H1 (cell line): Measurements from ENCODE around the gene MAGI2. TPM values are rescaled to one million over a fixed set of nuclear protein-coding genes. Genes with fewer than 3 reads are reported as not detected.
A peak's percentile ranks its signal among the peaks of the same experiment; 100 is the strongest.

Experiments
- CTCF ChIA-PET: fragments of 300-600 bp; sonication (Branson Sonifier 250); formaldehyde crosslinking; loops from one replicate; lab custom pipeline; 2021; ENCODE audit not compliant: partially characterized antibody; lab: Charles Lee
- POLR2A ChIA-PET: fragments of 300-600 bp; sonication (Branson Sonifier 250); formaldehyde crosslinking; loops from one replicate; lab custom pipeline; 2021; ENCODE audit warnings: inconsistent platforms; ENCODE audit not compliant: partially characterized antibody; lab: Charles Lee
- DNase-seq, 2 experiments: peaks; one replicate each; pipeline versions ENCODE4 v3.0.0 to v3.0.0-alpha.2; 2010 to 2022; ENCODE audit warnings: low spot score in 2 of 2, low read depth in 1 of 2, mixed read lengths in 1 of 2
- FAIRE-seq: peaks from 2 replicates; lab custom pipeline; 2011; peaks lifted over from hg19 to GRCh38; lab: Jason Lieb, UNC
- H2AFZ ChIP-seq: 2 replicates; pipeline ENCODE4 v1.8.1; 2012; ENCODE audit warnings: low read length, inconsistent platforms
- H2AK5ac ChIP-seq: 2 replicates; pipeline ENCODE4 v1.6.1; 2013; ENCODE audit warnings: low read depth, low read length
- H2BK120ac ChIP-seq: replicated peaks from 2 replicates; pipeline ENCODE3; 2013; ENCODE audit warnings: low read depth, low read length, inconsistent platforms
- H2BK12ac ChIP-seq: 2 replicates; pipeline ENCODE4 v1.6.1; 2013; ENCODE audit warnings: low read depth, low read length
- H2BK15ac ChIP-seq: 2 replicates; pipeline ENCODE4 v1.6.1; 2013; ENCODE audit warnings: low read length
- H2BK20ac ChIP-seq: 2 replicates; pipeline ENCODE4 v1.6.1; 2013; ENCODE audit warnings: low read length
- H2BK5ac ChIP-seq: 2 replicates; pipeline ENCODE4 v1.6.1; 2013; ENCODE audit warnings: low read depth, low read length
- H3K14ac ChIP-seq: 2 replicates; pipeline ENCODE4 v1.6.1; 2013; ENCODE audit warnings: inconsistent platforms; ENCODE audit not compliant: insufficient read length
- H3K18ac ChIP-seq: 2 replicates; pipeline ENCODE4 v1.6.1; 2013; ENCODE audit warnings: low read length; ENCODE audit errors: extremely low read depth
- H3K23ac ChIP-seq: 2 replicates; pipeline ENCODE4 v1.6.1; 2013; ENCODE audit warnings: inconsistent platforms; ENCODE audit not compliant: insufficient read length
- H3K23me2 ChIP-seq: 2 replicates; pipeline ENCODE4 v1.6.1; 2013; ENCODE audit warnings: low read depth, low read length
- H3K27ac ChIP-seq: 2 replicates; pipeline ENCODE4 v1.6.1; 2011; ENCODE audit warnings: low read depth, low read length, inconsistent platforms
- H3K27me3 ChIP-seq, 4 experiments: replicated peaks in 1 of 4; 1 replicate in 1 of 4; 2 replicates in 3 of 4; pipeline versions ENCODE4 v1.6.1 to v1.8.1; 2011 to 2013; ENCODE audit warnings: low read length in 3 of 4, mild to moderate bottlenecking in 3 of 4, inconsistent platforms in 2 of 4, mixed read lengths in 2 of 4, moderate library complexity in 1 of 4; ENCODE audit not compliant: control insufficient read depth in 3 of 4, insufficient read depth in 3 of 4; ENCODE audit errors: extremely low read depth in 1 of 4
- H3K36me3 ChIP-seq, 4 experiments: 2 replicates each; pipeline versions ENCODE4 v1.6.1 to v1.8.1; 2011 to 2013; ENCODE audit warnings: mild to moderate bottlenecking in 4 of 4, low read length in 3 of 4, moderate library complexity in 2 of 4, control low read depth in 1 of 4, inconsistent platforms in 1 of 4; ENCODE audit not compliant: insufficient read depth in 4 of 4, control insufficient read depth in 2 of 4
- H3K4ac ChIP-seq: replicated peaks from 2 replicates; pipeline ENCODE3; 2013; ENCODE audit warnings: low read length, low read depth, mixed read lengths, inconsistent platforms; ENCODE audit not compliant: insufficient read length
- H3K4me1 ChIP-seq, 4 experiments: replicated peaks in 1 of 4; 1 replicate in 1 of 4; 2 replicates in 3 of 4; pipeline versions ENCODE4 v1.6.1 to v1.8.1; 2011 to 2013; ENCODE audit warnings: low read length in 3 of 4, inconsistent platforms in 2 of 4, mixed read lengths in 1 of 4; ENCODE audit not compliant: insufficient read depth in 4 of 4, control insufficient read depth in 3 of 4
- H3K4me2 ChIP-seq, 2 experiments: 2 replicates each; pipeline versions ENCODE4 v1.6.1 to v1.8.1; 2011 to 2013; ENCODE audit warnings: low read depth in 2 of 2, low read length in 2 of 2, control low read depth in 1 of 2, inconsistent platforms in 1 of 2, mild to moderate bottlenecking in 1 of 2; ENCODE audit not compliant: insufficient read depth in 1 of 2
- H3K4me3 ChIP-seq, 4 experiments: fragments of 200-600, 300-600 bp in 1 of 4; sonication (generic), shearing (Covaris generic), sonication (Bioruptor Twin) in 1 of 4; 2 replicates each; pipeline versions ENCODE4 v1.5.1 to v1.8.1; 2011 to 2016; ENCODE audit warnings: low read length in 4 of 4, low read depth in 3 of 4, control low read depth in 2 of 4, inconsistent platforms in 2 of 4, mild to moderate bottlenecking in 2 of 4, mixed read lengths in 1 of 4, moderate library complexity in 1 of 4; ENCODE audit not compliant: insufficient read depth in 2 of 4; ENCODE audit errors: extremely low read depth in 1 of 4
- H3K56ac ChIP-seq: replicated peaks from 2 replicates; pipeline ENCODE3; 2013; ENCODE audit warnings: low read depth, mild to moderate bottlenecking, mixed read lengths, low read length, inconsistent platforms; ENCODE audit not compliant: insufficient read length
- H3K79me1 ChIP-seq: 2 replicates; pipeline ENCODE4 v1.6.1; 2013; ENCODE audit warnings: low read depth, low read length, control low read depth
- H3K79me2 ChIP-seq, 2 experiments: 2 replicates each; pipeline versions ENCODE4 v1.6.1 to v1.8.1; 2012 to 2013; ENCODE audit warnings: low read length in 2 of 2, mild to moderate bottlenecking in 2 of 2, inconsistent platforms in 1 of 2; ENCODE audit not compliant: insufficient read depth in 2 of 2, control insufficient read depth in 1 of 2
- H3K9ac ChIP-seq, 4 experiments: replicated peaks in 1 of 4; 1 replicate in 1 of 4; 2 replicates in 3 of 4; pipeline versions ENCODE4 v1.6.1 to v1.8.1; 2011 to 2013; ENCODE audit warnings: low read depth in 3 of 4, low read length in 3 of 4, control low read depth in 2 of 4, mild to moderate bottlenecking in 2 of 4, moderate library complexity in 2 of 4, inconsistent platforms in 1 of 4; ENCODE audit errors: extremely low read depth in 1 of 4
- H3K9me3 ChIP-seq, 2 experiments: 2 replicates each; pipeline versions ENCODE4 v1.6.1 to v1.8.1; 2012 to 2013; ENCODE audit warnings: mild to moderate bottlenecking in 2 of 2, moderate library complexity in 2 of 2, control low read depth in 1 of 2, inconsistent platforms in 1 of 2, low read depth in 1 of 2, low read length in 1 of 2, mixed read lengths in 1 of 2; ENCODE audit not compliant: insufficient read depth in 2 of 2
- H4K20me1 ChIP-seq, 2 experiments: replicated peaks in 1 of 2; 2 replicates each; pipeline versions ENCODE3 to v1.8.1; 2011 to 2013; ENCODE audit warnings: inconsistent platforms in 2 of 2, low read length in 2 of 2, mild to moderate bottlenecking in 1 of 2; ENCODE audit not compliant: insufficient read depth in 2 of 2, control insufficient read depth in 1 of 2
- H4K5ac ChIP-seq: 2 replicates; pipeline ENCODE4 v1.6.1; 2013; ENCODE audit warnings: low read length, low read depth, mixed read lengths, inconsistent platforms; ENCODE audit not compliant: insufficient read length
- H4K8ac ChIP-seq: 2 replicates; pipeline ENCODE4 v1.8.0; 2013; ENCODE audit warnings: mild to moderate bottlenecking, moderate library complexity, low read length, inconsistent platforms; ENCODE audit not compliant: insufficient read depth; ENCODE audit errors: extremely low read depth
- H4K91ac ChIP-seq: replicated peaks from 2 replicates; pipeline ENCODE3; 2013; ENCODE audit warnings: low read length, mixed read lengths, inconsistent platforms; ENCODE audit not compliant: insufficient read length
- KDM5A ChIP-seq: fragments of 200-600 bp; IDR thresholded peaks from 2 replicates; pipeline ENCODE4 v1.7.1; 2012; ENCODE audit warnings: mild to moderate bottlenecking, low read length, inconsistent platforms, mixed read lengths
- WGBS, 2 experiments: shearing (Covaris generic) in 1 of 2; methylation state at CpG; one replicate each; pipeline versions ENCODE4 v1.1.6 to v1.1.7; 2013 to 2015; ENCODE audit warnings: low lambda C conversion rate in 2 of 2, mixed read lengths in 2 of 2, inconsistent platforms in 1 of 2, low coverage in 1 of 2, missing lambda C conversion rate in 1 of 2; ENCODE audit not compliant: insufficient replicate concordance in 2 of 2, insufficient coverage in 1 of 2, insufficient read length in 1 of 2; ENCODE audit errors: extremely low coverage in 1 of 2, missing lambda C conversion rate in 1 of 2; 5-methylcytosine and 5-hydroxymethylcytosine counted together
- polyA plus RNA-seq, 7 experiments: library from polyadenylated mRNA; depleted of rRNA in 3 of 7; stranded (reverse) in 5 of 7; unstranded in 2 of 7; fragments of >200 nt in 5 of 7; fragments of 200-250 nt in 2 of 7; gene quantifications; 1 replicate in 5 of 7; 2 replicates in 1 of 7; 4 replicates in 1 of 7; pipeline versions ENCODE4 v1.2.1 to v1.2.3, GENCODE V29; 2011 to 2013; ENCODE audit warnings: missing spikeins in 2 of 7, mixed read lengths in 2 of 7
- total RNA-seq: library from RNA; stranded (reverse); fragmentation: NEBNext Ultra II Directional; extraction: Animal tissue kit (Norgen Biotek cat#: 25700); gene quantifications from 2 replicates; pipeline ENCODE4 v1.2.1, GENCODE V29; 2021

The MAGI2 gene
- total and polyA plus RNA-seq, 2 of the 8 experiments (the other 6 are each of a cell fraction or from before 2014, with no cell fraction given) = 6.0 to 27.3 TPM

GRCh38 chr7:78747592-78747991, 705.9 kb downstream of the MAGI2 start:
- H3K4ac ChIP-seq = no peak overlapping the region
- H2BK5ac ChIP-seq = no peak overlapping the region
- no peak overlapping the region for H3K4me3 ChIP-seq
- H3K9ac ChIP-seq = peak overlapping the region in 1 of 4 experiments; percentile 49; a peak in 1 of 7 replicates
- H3K79me1 ChIP-seq = peaks cover 3% of the 10 kb centered on the region; the same call in 1 of the 2 replicates
- DNase-seq = no peak
- H3K27ac ChIP-seq = no peak overlapping the region
- H3K18ac ChIP-seq = peak overlapping the region; percentile 26; the same call in 1 of the 2 replicates
- H2AK5ac ChIP-seq = no peak overlapping the region
- H2AFZ ChIP-seq = no peak overlapping the region
- H3K56ac ChIP-seq = no peak overlapping the region
- H3K23me2 ChIP-seq = no peaks in the 10 kb centered on the region
- no peak for TF ChIP-seq KDM5A
- no peak overlapping the region for H4K5ac ChIP-seq
- whole genome bisulfite sequencing, 2 experiments = 55% methylated on average over 3 of the region's 3 CpGs; no CpG with 5 or more reads in 1 of the 2 experiments
- no peak overlapping the region for H2BK15ac ChIP-seq
- no peak overlapping the region for H2BK120ac ChIP-seq
- ChIA-PET POLR2A (no interaction called here), CTCF (interaction anchor here (1.2 kb wide), 1 partner anchor 10 kb away, joined by 3 read pairs; no protein-coding TSS in a partner anchor)
- H3K9me3 ChIP-seq = no peaks in the 10 kb centered on the region; a peak in 1 of 4 replicates
- H3K79me2 ChIP-seq = peaks cover 0 to 87% of the 10 kb centered on the region in 2 experiments; a peak in 3 of 4 replicates
- no peak overlapping the region for H4K8ac ChIP-seq
- no peak overlapping the region for H2BK12ac ChIP-seq
- H3K4me2 ChIP-seq = no peak overlapping the region
- no peaks in the 10 kb centered on the region for H4K20me1 ChIP-seq
- H3K36me3 ChIP-seq = no peaks in the 10 kb centered on the region
- H4K91ac ChIP-seq = no peak overlapping the region
- no peak overlapping the region for H2BK20ac ChIP-seq
- FAIRE-seq = peak; percentile 48
- H3K23ac ChIP-seq = no peak overlapping the region
- H3K4me1 ChIP-seq = peaks cover 0 to 10% (median 9%) of the 10 kb centered on the region in 4 experiments; a peak in 5 of 7 replicates
- H3K27me3 ChIP-seq = no peaks in the 10 kb centered on the region
- no peak overlapping the region for H3K14ac ChIP-seq
